Measurements from ENCODE around the gene NEO1.

NEO1 gene

GRCh38 chr15:73226093-73226814, 174.0 kb downstream of the NEO1 start:
- H3K27ac ChIP-seq: no peak overlapping the region
- TF ChIP-seq ZFX (IDR thresholded peaks at IDR 0.05; ENCODE audit: borderline replicate concordance) (no peak), CTCF (IDR thresholded peaks at IDR 0.05) (no peak)

DNA sequence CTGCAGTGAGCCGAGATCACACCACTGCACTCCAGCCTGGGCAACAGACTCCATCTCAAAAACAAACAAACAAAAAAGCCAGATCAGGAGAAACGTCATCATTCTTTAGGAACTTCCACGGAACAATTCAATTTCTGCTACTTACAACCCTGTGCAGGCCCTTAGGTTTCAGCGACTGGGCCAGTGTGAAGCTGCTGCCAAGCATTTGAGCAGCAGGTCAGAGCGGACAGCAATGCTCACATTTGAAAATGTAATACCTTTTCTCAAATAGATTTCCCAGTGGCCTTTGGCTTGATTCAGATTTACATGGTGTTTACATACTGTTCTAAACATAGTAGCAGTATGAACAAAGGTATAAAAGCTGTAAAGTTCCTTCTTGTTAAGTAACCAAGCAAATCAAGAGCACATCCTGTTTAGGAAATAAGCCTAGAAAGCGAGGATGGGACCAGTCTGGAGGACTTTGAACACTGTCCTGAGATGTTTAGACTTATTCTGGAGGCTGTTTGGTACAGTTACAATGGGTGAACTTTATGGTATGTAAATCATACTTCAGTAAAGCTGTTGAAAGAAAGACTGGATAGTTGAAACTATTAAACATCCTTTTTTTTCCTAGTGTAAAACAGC, 175.3 kb downstream of the NEO1 start:
- no peak for TF ChIP-seq CTCF (IDR thresholded peaks at IDR 0.05)
- TF ChIP-seq ZFX (IDR thresholded peaks at IDR 0.05; ENCODE audit: borderline replicate concordance): no peak
- H3K27ac ChIP-seq: no peak overlapping the region

- H3K27ac ChIP-seq: no peak overlapping the region
- TF ChIP-seq CTCF (IDR thresholded peaks at IDR 0.05) (no peak), ZFX (IDR thresholded peaks at IDR 0.05; ENCODE audit: borderline replicate concordance) (no peak)
Measured at GRCh38 chr15:73228128-73228646, 175.9 kb downstream of the NEO1 start.

GRCh38 chr15:73231661-73232419, 179.6 kb downstream of the NEO1 start:
- no peak for TF ChIP-seq ZFX (IDR thresholded peaks at IDR 0.05; ENCODE audit: borderline replicate concordance)
- TF ChIP-seq CTCF (IDR thresholded peaks at IDR 0.05): no peak
- no peak overlapping the region for H3K27ac ChIP-seq

DNA sequence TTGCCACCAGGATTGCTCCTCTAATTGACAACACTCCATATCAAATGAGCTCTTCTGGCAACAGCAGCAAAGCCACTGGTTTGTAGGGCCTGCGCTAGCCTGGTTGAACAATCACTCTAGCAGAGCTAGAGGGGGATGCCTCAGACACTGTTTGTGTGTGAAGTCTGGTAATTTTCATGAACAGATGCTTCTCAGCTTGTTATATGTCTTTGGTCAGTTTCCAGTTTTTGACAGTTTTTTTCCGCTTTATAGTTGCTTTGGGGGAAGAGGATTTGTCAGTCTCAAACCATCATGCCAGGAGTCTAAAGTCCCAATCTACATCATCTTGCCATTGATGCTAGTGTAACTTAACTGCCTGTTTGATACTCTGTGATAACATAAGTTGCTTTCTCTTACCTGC, 180.5 kb downstream of the NEO1 start:
- no peak overlapping the region for H3K27ac ChIP-seq
- TF ChIP-seq CTCF (IDR thresholded peaks at IDR 0.05): no peak
- TF ChIP-seq ZFX (IDR thresholded peaks at IDR 0.05; ENCODE audit: borderline replicate concordance): no peak

GRCh38 chr15:73233623-73234022, 181.4 kb downstream of the NEO1 start:
- no peak for TF ChIP-seq ZFX (IDR thresholded peaks at IDR 0.05; ENCODE audit: borderline replicate concordance)
- TF ChIP-seq CTCF (IDR thresholded peaks at IDR 0.05): no peak
- no peak overlapping the region for H3K27ac ChIP-seq
